GM20000 (cell line): Measurements from ENCODE around the gene CACNA2D2.

Experiments used
- DNase-seq: peaks from one replicate; pipeline ENCODE4 v3.0.0; 2012; ENCODE audit warnings: low spot score
- CTCF ChIP-seq: IDR thresholded peaks from 2 replicates; pipeline ENCODE4 v1.5.1; 2012; ENCODE audit warnings: mild to moderate bottlenecking, control low read depth; ENCODE audit errors: extremely low read depth, missing control alignments

The CACNA2D2 gene

GRCh38 chr3:50447290-50447840 is 56.1 kb downstream of the CACNA2D2 start:
- no peak for DNase-seq
- TF ChIP-seq CTCF = no peak

- DNase-seq = no peak
- TF ChIP-seq CTCF = no peak
Observed at GRCh38 chr3:50445919-50446318, 57.5 kb downstream of the CACNA2D2 start.

GRCh38 chr3:50444782-50445181 is 58.7 kb downstream of the CACNA2D2 start:
- DNase-seq = no peak
- TF ChIP-seq CTCF = no peak

- no peak for TF ChIP-seq CTCF
- DNase-seq = no peak
Observed at GRCh38 chr3:50444213-50444612, 59.2 kb downstream of the CACNA2D2 start.

GRCh38 chr3:50442945-50443579 is 60.4 kb downstream of the CACNA2D2 start:
- no peak for DNase-seq

GRCh38 chr3:50441424-50442217 is 61.8 kb downstream of the CACNA2D2 start:
- TF ChIP-seq CTCF = no peak
- no peak for DNase-seq

More at GRCh38 chr3:50442945-50443579, 60.4 kb downstream of the CACNA2D2 start:
- TF ChIP-seq CTCF = no peak

- peak; percentile 79 for TF ChIP-seq CTCF
- DNase-seq = peak; percentile 82
Observed at GRCh38 chr3:50436114-50436674, 67.2 kb downstream of the CACNA2D2 start.
